GOT3 (cell line): Measurements from ENCODE around the gene EFS.
"Not testable (repeated sequence)": the region's sequence is repeated elsewhere in the genome, so short reads cannot be mapped to it uniquely, and the experiment has no call there.

Source experiments
- DNase-seq: peaks from one replicate; lab custom pipeline; 2025; ENCODE audit warnings: mixed read lengths; lab: John Stamatoyannopoulos, UW

EFS gene

DNA sequence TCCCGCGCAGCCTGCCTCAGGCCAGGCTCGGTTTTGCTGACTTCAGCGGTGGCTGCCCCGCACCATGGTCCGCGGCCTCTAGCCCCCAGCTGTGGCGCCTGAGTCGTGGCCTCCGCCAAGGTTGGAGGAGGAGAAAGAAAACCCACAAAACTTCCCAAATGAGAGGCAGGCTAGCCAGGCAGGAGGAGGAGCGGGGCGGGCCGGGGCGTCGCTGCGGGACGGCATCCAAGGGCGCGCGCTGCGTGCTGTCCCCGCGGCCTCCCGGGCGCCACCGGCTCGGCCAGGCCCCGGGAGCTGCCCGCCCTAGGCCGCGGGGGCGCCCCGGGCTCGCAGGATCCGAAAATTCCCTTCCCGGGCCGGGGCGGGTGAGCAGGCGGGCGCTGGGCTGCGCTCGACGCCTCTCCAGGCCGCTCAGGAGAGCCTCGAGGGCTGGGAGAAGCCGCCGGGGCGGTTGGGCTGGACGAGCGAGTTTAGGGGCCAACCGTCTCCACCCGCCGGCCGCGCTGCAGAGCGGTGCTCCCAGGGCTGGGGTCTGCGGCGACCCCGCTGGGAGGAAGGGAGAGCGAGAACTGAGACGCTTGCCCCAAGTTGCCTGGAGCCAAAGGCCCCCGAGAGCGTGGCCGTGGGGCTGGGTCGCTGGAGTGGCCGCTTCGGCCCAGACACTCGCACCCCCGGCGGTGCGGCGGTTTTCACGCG lies at the start of gene EFS:
Gene EFS, minus strand, starts transcription at position 137 of the 696 bp plus-strand sequence. CDS start 147 bp downstream, outside the sequence.
- DNase-seq = no peak

- no peak for DNase-seq
These were observed 49.3 kb upstream of the EFS start for GRCh38 chr14:23414254-23414653.

GRCh38 chr14:23413681-23414080 lies 48.7 kb upstream of the EFS start:
- DNase-seq = no peak

GRCh38 chr14:23411563-23412525 lies 46.9 kb upstream of the EFS start:
- DNase-seq = no peak

DNA sequence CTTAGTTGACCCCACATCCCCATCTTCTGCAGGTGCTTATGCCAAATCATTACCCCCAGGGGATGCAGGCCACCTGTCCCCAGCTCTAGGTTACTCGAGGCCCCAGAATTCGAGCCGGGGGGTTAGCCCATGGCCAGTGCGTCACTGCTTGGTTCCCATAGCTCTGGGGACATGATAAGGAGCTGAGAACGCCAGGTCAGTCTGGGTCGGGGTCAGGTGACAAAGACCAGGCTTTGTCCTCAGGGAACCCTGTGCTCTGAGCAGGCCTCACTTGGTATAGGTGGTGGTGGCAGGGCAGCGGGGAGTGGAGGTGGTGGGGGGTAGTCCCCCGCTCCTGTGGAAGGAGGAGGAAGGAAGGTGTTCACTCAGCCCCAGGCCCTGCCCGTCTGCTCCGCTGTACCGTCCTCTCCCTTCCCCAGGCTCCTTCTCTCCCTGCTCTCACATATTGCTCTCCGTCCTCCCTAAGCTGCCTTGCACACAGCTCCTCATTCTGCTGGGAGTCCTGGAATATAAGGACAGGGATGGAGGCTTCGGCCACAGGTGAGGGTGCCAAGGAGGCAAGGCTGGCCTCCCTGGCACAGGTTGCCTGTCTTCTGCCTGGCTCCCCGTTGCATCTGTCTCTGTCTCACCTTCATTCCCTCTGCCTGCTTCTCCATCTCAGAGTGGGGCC lies 45.1 kb upstream of the EFS start:
- DNase-seq = no peak

DNA sequence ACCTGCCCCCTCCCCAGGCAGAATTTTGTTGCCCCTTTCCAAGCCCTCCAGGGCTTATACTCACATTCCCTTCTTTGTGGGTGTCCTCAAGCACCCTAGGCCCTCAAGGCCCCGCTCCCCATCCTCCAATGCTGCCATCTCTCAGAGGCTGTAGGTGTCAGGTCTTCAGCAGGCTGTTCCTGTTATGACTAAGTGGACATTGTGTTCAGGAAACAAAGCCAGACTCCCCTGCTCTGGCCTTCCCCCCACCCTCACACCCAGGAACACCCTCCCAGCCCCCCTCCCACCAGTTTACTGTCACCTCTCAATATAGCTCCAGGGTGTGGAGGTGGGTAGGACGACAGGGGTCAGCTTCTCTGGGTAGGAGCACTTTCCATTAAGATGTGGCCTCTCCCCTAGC lies 44.5 kb upstream of the EFS start:
- no peak for DNase-seq

GRCh38 chr14:23408307-23408630 lies 43.3 kb upstream of the EFS start:
- no peak for DNase-seq

- no peak for DNase-seq
These were observed 42.7 kb upstream of the EFS start, which contains the start of gene MYH6 for GRCh38 chr14:23407516-23408306. TSS of gene MYH6 (minus strand) at chr14:23408273. CDS start at chr14:23407223, 1,050 bp downstream.

DNA sequence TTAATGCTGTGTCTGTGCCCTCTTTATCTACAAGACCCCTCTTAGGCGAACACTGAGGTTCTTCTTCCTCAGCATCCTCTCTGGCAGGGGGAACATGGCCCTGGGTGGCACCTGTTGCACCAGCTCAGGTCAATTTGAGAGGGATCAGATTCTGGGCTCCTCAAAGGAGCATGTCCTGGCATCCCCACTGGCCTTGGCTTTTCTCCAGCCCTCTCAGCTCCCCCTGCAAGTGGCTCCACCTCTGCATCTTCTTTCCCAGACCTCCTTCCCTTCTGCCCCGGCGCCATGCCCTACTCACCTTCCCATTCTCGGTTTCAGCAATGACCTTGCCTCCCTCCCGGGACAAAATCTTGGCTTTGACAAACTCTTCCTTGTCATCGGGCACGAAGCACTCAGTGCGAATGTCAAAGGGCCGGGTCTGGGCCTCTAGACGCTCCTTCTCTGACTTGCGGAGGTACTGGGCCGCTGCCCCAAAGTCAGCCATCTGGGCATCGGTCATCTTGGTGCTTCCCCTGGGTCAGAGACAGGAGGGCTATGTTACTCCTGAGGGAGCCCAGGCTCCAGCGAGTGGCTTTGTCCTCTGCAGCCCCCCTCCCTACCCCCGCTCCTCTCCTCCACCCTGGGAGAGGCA lies 41.9 kb upstream of the EFS start:
- no peak for DNase-seq

DNA sequence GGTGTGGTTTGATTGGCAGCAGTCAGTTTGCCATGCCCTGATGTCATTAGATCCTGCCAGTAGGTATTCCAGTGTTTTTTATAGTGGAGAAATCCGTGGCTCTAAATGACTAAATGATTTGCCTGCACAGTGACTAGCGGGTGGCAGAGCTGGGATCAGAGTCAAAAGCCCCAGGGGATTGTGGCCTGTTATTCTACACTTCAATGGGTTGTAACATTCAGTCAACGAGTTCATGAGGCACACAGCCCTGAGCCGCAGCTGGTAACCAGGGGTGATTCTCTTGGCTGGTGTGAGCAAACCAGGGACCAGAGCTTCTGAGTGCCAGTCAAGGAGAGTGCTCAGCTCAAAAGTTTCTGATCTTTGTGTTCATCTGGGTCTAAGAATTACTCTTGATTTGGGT lies 41.3 kb upstream of the EFS start:
- DNase-seq = no peak

- no peak for DNase-seq
These were observed 40.6 kb upstream of the EFS start for GRCh38 chr14:23405516-23406025.

DNA sequence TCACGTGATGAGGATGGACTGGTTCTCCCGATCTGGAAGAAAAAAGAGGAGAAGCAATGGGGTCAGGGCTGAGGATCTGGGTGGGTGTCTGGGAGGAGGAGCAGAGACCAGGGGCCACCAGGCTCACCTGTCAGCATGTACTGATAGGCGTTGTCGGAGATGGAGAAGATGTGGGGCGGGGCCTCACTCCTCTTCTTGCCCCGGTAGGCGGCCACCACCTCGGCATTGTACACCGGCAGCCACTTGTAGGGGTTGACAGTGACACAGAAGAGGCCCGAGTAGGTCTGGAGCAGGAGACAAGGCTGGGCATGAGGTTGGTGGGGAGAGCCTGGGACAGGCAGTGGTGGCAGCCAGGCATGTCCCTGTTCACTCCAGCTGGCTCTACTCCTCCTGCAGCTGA lies 40.1 kb upstream of the EFS start:
- no peak for DNase-seq

- DNase-seq = no peak
These were observed 39.4 kb upstream of the EFS start for GRCh38 chr14:23404331-23404900.

GRCh38 chr14:23403908-23404307 lies 38.9 kb upstream of the EFS start:
- no peak for DNase-seq

DNA sequence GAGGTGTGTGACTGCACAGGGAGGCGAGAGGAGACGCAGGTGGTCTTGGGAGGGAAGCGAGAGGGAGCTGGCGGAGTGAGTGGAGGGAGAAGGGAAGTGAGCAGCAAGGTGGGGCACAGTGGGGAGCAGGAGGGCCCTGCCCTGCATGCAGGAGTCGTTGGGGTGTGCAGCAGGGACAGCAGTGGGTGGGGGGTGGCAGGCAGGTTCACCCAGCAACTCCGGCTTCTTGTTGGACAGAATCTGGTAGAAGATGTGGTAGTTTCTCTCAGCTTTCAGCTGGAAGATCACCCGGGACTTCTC lies 38.1 kb upstream of the EFS start:
- DNase-seq = no peak

DNA sequence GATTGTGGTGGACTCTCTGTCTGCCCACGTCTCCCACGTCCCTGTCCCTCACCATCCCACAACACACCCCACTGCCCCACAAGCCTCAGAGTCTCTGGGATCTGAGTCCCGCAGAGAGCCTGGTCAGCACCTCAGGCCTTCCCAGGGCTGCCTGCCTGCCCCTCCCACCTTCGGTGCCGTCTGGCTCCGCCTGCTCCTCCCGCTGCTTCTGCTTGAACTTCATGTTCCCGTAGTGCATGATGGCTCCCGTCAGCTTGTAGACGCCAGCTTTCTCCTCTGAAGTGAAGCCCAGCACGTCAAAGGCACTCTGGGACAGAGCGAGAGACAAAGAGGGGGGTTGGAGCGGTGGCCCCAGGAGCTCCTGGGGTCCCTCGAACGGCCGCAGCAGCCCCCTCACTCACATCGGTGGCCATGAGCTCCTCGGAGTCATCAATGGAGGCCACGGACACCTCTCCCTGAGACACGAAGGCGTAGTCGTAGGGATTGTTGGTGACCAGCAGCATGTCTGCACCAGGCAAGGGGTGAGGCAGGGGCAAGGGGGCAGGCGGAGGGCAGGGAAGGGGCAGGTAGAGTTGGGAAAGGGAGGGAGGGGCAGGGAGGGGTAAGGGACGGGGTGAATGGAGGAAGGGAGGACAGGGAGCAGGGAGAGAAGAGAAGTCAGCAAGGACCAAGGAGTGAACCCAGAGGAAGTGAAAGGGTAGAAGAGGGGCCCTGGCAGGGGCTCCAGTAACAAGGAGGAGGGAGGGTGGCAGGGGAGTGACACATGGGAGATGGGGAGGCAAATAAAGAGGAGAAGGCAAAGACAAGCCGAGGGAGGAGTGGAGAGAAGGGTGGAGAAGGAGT lies 37.5 kb upstream of the EFS start:
- no peak for DNase-seq

DNA sequence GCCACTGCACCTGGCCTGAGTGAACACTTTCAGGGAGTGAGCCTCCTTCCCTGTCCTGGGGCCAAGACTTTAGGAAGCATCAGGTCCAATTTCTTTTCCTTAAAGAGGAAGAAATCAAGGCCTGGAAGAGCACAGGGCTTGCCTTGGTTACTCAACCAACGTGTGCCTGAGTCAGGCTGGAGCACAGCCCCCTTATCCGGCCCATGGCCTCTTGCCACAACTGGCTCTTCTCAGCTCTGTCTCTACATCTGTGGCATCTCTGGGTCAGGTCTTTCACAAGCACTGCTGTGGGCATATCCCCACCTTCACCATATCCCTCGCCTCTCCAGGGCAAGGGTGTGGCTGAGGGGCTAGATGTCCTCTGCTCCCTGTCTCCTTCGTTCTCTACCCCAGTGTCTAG lies 36.3 kb upstream of the EFS start:
- DNase-seq = no peak

DNA sequence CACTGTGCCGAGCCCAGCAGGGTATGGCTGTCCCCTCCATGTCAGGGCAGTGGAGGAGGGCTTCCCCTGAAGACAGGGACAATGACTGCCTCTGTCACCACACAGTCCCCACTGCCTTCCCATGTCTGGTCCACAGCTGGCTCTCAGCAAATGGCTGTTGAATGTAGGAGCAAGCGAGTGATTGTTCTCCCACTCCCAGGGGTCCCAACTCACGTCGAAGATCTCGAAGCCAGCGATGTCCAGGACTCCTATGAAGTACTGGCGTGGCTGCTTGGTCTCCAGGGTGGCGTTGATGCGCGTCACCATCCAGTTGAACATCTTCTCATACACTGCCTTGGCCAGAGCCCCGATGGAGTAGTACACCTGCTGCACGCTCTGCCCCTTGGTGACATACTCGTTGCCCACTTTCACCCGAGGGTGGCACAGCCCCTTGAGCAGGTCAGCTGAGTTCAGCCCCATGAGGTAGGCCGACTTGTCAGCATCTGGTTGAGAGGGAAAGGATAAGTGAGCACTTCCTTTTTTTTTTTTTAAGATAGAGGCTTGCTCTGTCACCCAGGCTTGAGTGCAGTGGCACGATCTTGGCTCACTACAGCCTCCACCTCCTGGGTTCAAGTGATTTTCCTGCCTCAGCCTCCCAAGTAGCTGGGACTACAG lies 35.7 kb upstream of the EFS start:
- not testable (repeated sequence) for DNase-seq

DNA sequence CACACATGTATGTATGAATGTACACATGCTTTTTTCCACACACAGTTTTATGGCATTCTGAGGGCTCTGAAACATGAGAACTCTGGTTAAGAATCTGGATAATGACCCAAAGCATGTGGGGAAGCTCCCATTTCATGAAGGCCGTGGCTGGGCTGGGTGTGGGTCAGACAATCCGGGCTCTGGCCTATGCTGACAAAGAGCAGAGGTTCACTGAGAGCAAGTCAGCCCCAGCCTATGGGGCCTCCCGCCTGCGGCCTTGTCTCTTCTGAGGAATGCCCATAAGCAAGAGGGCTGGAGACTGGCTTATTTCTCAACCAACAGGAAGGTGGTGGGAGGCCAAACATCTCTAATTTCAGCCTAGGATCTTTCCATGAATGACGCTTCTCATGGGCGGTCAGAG lies 34.6 kb upstream of the EFS start:
- DNase-seq = no peak

DNA sequence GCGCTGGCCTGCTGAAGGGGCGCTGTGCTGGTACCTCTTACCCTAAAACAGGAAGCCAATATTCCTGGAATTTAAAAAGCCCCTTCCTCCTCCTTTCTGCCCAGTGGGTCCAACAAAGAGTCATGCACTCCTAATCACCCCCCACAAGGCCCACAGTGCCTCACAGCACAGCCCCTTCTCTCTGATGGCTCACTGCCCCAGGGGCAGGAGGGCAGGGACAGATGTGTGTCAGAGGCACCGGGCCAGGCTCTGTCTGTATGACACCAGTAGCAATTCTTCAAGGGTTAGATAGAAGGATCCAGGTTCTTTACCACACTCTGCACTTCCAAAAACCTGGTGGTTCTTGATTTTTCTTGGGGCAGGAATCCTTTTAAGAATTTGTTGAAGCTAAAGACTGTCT lies 34.2 kb upstream of the EFS start:
- DNase-seq = no peak
